VCaP (cell line): Measurements from ENCODE around the gene PPP2R2C.

ENCODE experiments used
- H3K27ac ChIP-seq: fragments of 450-650 bp; 2 replicates; pipeline ENCODE4 v1.5.1; 2017
- TF ChIP-seq, protein P1 (sequence below): fragments of 450-650 bp; conservative IDR thresholded peaks from 2 replicates; pipeline ENCODE4 v1.5.1; 2017; ENCODE audit warnings: mild to moderate bottlenecking, moderate library complexity

Gene PPP2R2C

DNA sequence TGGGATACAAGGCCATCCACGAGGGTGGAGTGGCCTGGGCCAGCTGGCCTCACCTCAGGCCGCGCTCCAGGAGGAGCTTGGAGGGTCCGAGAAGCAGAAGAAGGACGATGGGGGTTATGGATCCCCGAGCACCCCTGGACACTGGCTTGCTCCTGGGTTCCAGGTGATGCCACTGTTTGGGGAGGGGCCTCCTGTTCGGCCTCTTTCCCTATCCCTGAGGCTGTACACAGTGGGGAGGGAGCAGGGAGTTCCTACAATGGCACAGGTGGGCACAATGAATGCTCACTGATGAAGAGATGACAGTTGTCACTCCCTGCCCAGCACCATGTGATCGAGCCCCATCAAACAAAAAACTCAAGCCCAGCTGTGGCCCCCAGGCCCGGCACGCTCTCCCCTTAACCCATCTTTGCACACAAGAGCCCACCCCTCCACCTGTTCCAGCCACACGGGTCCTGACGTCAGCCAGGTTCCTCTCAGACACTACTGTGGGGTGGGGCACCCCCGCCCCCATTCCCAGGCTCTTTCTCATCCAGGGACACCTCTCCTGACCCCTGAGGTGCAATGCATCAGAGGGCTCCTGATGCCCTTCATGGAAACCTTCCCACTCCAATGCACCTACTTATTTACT lies 132.5 kb downstream of the PPP2R2C start:
- TF ChIP-seq, protein P1, sequence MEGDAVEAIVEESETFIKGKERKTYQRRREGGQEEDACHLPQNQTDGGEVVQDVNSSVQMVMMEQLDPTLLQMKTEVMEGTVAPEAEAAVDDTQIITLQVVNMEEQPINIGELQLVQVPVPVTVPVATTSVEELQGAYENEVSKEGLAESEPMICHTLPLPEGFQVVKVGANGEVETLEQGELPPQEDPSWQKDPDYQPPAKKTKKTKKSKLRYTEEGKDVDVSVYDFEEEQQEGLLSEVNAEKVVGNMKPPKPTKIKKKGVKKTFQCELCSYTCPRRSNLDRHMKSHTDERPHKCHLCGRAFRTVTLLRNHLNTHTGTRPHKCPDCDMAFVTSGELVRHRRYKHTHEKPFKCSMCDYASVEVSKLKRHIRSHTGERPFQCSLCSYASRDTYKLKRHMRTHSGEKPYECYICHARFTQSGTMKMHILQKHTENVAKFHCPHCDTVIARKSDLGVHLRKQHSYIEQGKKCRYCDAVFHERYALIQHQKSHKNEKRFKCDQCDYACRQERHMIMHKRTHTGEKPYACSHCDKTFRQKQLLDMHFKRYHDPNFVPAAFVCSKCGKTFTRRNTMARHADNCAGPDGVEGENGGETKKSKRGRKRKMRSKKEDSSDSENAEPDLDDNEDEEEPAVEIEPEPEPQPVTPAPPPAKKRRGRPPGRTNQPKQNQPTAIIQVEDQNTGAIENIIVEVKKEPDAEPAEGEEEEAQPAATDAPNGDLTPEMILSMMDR = no peak
- H3K27ac ChIP-seq = no peak overlapping the region

DNA sequence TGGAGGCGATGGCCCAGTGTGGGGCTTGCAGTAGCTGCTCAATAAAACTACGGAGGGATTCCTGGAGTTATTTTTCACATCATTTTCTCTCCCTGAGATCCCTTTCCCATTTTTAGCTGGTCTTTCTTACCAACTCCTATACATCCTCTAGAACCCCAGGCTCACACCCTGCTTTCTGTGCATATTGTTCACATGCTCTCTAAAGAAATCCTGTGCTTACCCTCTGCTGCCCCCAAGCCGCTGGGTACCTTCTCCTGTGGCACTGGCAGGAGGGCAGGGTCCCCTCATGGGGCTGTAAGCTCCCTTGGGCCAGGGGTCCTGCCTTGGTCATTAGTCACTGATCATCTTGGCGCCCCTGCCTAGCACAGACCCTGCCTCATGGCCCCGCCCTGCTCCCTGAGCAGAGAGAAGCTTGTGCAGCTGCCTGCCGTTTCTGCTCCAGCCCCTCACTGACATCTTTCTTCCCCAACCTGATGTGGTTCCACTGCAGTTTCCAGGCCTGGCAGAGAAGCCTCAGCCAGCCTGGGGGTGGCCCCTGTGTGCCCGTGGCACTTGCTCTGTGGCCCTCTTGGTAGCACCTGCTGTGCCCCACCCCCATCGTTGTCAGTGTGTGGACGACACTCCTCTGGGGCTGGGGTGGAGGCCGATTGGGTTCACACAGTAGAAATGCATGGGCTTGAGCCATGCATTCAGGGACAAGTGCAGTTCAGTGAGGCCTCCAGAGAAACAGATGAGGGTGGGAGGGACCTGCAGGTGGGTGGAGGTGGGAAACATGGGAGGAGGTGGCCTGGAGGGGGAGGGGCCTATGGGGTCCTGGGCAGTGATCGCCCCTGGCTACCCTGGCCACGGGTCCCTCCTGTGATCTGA lies 133.2 kb downstream of the PPP2R2C start:
- H3K27ac ChIP-seq = no peak overlapping the region
- TF ChIP-seq, protein P1 = no peak

DNA sequence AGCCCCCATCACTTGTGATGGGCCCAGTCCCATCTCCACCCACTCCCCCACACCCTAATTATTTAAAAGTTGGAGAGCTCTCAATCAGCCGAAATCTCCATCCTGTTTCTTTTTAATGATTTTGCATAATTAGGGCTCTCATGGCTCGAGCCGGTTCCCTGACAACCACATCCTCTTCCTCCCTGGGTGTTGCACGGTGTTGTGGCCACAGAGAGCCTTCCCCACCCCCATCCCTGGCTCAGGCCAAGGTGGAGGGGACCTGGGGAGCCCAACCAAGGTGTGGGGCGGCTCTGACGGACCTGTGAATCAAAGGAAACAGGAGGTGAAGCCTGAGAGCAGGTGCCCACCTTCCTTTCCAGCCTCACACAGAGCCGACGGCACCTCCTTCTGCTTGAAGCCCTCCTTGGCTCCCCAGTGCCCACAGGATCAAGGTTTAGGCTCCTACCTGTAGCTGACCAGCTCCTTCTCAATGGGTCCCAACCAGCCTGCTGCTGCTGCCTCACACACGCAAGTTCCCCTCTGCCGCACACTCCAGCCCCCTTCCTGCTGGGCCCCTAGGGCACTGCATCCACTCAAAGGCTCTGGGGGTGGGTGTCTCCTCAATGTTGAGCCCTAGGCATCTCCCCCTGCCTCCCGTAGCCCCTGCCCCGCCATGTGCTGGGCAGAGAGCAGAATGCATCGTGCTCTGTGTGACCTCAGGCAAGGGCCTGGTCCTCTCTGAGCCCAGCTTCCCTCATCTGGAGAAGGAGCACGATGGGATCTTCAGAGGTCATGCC lies 134.1 kb downstream of the PPP2R2C start:
- H3K27ac ChIP-seq = peak overlapping the region; percentile 74
- TF ChIP-seq, protein P1 = no peak

DNA sequence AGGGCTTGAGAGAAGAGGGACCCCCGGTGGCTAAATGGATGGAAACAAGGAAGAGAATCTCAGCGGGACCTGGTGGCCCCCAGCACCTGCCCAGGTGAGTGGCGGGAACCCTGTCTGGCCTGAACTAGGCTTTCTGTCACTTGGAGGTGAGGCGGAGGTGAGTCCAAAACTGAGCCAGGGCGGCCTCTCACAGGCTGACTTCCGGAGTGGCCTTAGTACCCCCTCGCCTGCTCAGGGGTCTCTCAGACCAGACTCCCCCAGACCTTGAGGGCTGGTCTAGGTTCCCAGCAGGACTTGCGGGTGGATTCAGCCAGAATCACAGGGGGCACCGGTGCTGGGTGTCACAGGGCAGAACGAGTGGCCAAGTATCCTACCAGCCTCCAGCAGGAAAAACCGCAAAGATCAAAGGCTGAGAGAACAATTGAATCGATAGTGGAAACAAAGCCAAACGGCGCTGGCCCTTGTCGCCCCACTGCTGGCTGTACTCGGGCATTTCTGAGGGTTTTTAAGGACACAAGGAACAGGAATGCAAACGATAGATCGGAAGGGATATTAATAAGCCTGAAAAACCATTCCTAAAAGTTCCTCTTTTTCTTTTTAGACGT lies 135.0 kb downstream of the PPP2R2C start:
- TF ChIP-seq, protein P1 = no peak
- peak overlapping the region; percentile 74 for H3K27ac ChIP-seq

DNA sequence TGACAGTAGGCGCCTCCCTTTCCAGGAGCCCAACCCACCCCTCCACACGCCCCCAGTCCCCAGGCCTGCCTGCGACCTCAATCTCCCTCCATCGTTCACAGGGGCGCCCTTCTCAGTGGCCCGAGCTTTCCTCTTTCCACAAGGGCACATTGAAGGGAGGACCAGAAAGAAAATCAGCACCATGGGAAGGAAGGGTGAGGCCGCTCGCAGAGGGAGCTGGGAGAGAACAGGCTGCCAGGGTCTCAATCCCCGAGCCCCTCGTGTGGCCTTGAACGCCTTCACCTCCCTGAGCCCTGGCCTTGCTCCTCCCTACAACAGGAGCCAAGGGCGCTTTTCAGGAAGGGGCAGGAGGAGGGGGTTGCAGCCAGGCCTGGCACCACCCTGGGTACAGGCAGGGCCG lies 136.2 kb downstream of the PPP2R2C start:
- TF ChIP-seq, protein P1 = no peak
- no peak overlapping the region for H3K27ac ChIP-seq

DNA sequence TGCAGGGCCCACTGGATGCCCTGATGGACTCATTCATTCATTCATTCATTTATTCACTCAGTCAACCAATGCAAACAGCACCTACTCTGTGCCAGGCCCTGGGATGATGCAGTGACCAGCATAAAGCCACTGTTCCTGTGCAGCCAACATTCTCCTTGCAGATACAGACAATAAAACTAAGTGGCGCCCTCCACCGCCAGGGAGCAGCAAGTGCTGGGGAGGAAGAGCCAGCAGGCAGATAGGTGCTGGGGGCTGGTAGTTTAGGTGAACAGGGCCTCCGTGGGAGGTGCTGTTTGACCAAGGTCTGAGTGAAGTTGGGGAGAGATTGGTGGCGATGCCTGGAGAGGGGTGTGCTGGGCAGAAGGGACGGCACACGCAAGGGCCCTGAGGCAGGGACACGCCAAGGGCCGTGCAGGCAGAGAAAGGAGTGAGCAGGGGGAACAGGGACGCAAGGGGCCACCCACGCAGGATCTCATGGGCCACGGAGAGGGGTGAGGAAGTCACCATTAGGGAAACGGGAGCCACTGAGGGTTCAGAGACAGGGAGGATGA lies 137.3 kb downstream of the PPP2R2C start:
- H3K27ac ChIP-seq = no peak overlapping the region
- TF ChIP-seq, protein P1 = no peak
